Mesothelial cell of epicardium (in vitro differentiated cells): ENCODE data around the gene CD4. TPM values are rescaled to one million over a fixed set of nuclear protein-coding genes. Genes with fewer than 3 reads are reported as not detected.
A peak's percentile ranks its signal among the peaks of the same experiment; 100 is the strongest.

ENCODE experiments used
- DNase-seq, 2 experiments: peaks; one replicate each; pipeline ENCODE4 v3.0.0; 2021; ENCODE audit warnings: low spot score in 2 of 2; ENCODE audit not compliant: unreplicated experiment in 2 of 2
- H3K27ac Mint-ChIP-seq: 2 replicates; pipeline ENCODE4 v1.8.0; 2021; ENCODE audit warnings: mixed read lengths
- H3K27me3 Mint-ChIP-seq: 2 replicates; pipeline ENCODE4 v1.8.0; 2021; ENCODE audit warnings: low read depth, mixed read lengths
- H3K36me3 Mint-ChIP-seq: 2 replicates; pipeline ENCODE4 v1.8.0; 2021; ENCODE audit warnings: mixed read lengths
- H3K4me1 Mint-ChIP-seq: 2 replicates; pipeline ENCODE4 v1.8.0; 2021; ENCODE audit warnings: mixed read lengths
- H3K4me3 Mint-ChIP-seq: 2 replicates; pipeline ENCODE4 v1.8.0; 2021; ENCODE audit warnings: mild to moderate bottlenecking, moderate library complexity, mixed read lengths
- H3K9me3 Mint-ChIP-seq: 2 replicates; pipeline ENCODE4 v1.8.0; 2021; ENCODE audit warnings: mixed read lengths
- total RNA-seq: library from RNA; stranded (reverse); gene quantifications from 3 replicates; pipeline ENCODE4 v1.2.1, GENCODE V29; 2021
- TF ChIP-seq, protein P1 (sequence below): fragments of 200-600 bp; sonication (generic); IDR thresholded peaks from one replicate; pipeline ENCODE4 v1.5.0; 2021; ENCODE audit warnings: antibody characterized with exemption; ENCODE audit not compliant: unreplicated experiment

CD4 gene
- total RNA-seq, 1 donor from 2014 or later: 3.8 TPM

DNA sequence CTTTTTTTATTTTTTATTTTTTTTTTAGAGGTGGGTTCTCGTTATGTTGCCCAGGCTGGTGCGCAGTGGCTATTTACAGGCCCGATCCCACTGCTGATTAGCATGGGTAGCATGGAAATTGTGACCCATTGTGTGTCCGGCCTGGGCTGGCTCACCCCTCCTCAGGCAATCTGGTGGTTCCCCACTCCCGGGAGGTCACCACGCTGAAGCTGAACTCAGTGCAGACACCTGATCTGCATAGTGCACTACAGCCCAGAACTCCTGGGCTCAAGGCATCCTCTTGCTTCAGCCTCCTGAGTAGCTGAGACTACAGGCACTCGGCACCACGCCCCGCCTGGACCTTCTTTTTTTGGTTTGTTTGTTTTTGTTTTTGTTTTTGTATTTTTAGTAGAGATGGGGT is 5.5 kb upstream of the CD4 start:
- Mint-ChIP-seq H3K4me3 (no peak overlapping the region), H3K4me1 (peaks cover 12% of the 10 kb centered on the region), H3K27ac (no peak overlapping the region), H3K9me3 (no peaks in the 10 kb centered on the region), H3K36me3 (no peaks in the 10 kb centered on the region), H3K27me3 (peaks cover under 1% of the 10 kb centered on the region)
- no peak for DNase-seq
- TF ChIP-seq, protein P1, sequence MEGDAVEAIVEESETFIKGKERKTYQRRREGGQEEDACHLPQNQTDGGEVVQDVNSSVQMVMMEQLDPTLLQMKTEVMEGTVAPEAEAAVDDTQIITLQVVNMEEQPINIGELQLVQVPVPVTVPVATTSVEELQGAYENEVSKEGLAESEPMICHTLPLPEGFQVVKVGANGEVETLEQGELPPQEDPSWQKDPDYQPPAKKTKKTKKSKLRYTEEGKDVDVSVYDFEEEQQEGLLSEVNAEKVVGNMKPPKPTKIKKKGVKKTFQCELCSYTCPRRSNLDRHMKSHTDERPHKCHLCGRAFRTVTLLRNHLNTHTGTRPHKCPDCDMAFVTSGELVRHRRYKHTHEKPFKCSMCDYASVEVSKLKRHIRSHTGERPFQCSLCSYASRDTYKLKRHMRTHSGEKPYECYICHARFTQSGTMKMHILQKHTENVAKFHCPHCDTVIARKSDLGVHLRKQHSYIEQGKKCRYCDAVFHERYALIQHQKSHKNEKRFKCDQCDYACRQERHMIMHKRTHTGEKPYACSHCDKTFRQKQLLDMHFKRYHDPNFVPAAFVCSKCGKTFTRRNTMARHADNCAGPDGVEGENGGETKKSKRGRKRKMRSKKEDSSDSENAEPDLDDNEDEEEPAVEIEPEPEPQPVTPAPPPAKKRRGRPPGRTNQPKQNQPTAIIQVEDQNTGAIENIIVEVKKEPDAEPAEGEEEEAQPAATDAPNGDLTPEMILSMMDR: no peak

DNA sequence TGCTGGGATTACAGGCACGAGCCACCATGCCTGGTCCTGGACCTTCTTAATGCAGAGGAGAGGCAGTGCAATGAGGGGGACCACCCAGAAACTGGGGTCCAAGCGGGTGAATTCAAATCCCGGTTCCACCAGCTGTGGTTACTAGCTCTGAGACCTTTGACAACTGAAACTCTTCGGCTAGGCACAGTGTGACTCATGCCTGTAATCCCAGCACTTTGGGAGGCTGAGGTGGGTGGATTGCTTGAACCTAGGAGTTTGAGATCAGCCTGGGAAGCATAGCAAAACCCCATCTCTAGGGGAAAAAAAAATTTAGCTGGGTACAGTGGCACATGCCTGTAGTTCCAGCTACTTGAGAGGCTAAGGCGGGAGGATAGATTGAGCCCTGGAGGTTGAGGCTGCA is 5.0 kb upstream of the CD4 start:
- H3K36me3 Mint-ChIP-seq: no peaks in the 10 kb centered on the region

DNA sequence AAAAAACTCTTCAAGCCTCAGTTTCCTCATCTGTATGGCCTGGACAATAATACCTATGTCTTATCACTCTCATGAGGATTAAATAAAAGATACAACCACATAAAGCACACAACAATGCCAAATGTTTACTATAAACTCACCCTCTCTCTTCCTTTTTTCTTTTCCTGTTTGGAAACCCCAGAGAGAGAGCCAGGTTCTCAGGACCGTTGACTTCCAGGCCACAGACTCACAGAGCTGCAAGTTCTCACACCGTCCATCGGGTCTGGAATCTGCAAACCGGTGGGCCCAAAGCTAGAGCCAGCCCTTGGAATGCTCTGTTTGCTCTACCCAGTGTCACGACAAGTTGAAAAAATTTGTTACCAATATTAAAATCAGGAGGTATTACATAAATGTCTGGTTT is 4.6 kb upstream of the CD4 start:
- DNase-seq: no peak
- no peaks in the 10 kb centered on the region for H3K9me3 Mint-ChIP-seq
- H3K4me1 Mint-ChIP-seq: peaks cover 15% of the 10 kb centered on the region
- H3K27ac Mint-ChIP-seq: no peak overlapping the region
- no peak overlapping the region for H3K4me3 Mint-ChIP-seq
- TF ChIP-seq, protein P1: no peak
- H3K36me3 Mint-ChIP-seq: no peaks in the 10 kb centered on the region
- no peaks in the 10 kb centered on the region for H3K27me3 Mint-ChIP-seq

More for the DNA sequence above, 5.0 kb upstream of the CD4 start:
- Mint-ChIP-seq H3K27ac (no peak overlapping the region), H3K27me3 (no peaks in the 10 kb centered on the region), H3K4me1 (peaks cover 11% of the 10 kb centered on the region), H3K9me3 (no peaks in the 10 kb centered on the region), H3K4me3 (no peak overlapping the region)
- no peak for DNase-seq
- TF ChIP-seq, protein P1: no peak

DNA sequence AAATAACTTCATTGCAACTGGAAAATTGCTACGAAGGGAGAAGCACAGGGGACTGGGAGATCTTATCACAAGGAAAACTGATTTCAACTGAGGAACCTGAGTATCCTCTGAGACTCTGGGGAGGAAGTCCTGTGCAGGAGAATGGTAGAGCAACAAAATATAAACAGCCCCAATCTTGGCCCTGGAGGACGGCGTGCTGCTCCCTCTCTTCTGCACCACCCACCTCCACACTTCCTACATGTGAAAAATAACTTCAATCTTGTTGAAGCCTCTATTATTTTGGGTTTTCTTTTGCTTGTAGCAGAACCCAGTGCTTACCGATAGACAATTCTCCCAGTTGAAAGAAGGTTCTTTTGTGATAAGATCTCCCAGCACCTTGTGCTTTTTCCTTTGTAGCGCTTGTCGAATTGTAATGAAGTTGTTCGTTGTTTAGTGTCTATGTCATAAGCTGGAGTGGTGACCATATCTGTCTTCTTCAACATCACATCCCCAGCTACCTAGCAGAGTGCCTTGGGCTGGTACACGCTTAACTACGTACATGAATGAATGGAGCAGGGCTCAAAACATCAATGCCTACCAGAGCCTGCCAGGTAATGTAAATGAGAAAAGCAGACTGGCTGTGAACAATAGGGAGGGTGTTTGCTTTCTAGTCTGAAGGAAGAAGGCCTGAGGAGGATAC is 2.8 kb upstream of the CD4 start:
- Mint-ChIP-seq H3K4me1 (peaks cover 15% of the 10 kb centered on the region), H3K36me3 (no peaks in the 10 kb centered on the region), H3K4me3 (no peak overlapping the region), H3K27ac (peak overlapping the region; percentile 2), H3K27me3 (no peaks in the 10 kb centered on the region), H3K9me3 (no peaks in the 10 kb centered on the region)
- TF ChIP-seq, protein P1: no peak
- DNase-seq: no peak

DNA sequence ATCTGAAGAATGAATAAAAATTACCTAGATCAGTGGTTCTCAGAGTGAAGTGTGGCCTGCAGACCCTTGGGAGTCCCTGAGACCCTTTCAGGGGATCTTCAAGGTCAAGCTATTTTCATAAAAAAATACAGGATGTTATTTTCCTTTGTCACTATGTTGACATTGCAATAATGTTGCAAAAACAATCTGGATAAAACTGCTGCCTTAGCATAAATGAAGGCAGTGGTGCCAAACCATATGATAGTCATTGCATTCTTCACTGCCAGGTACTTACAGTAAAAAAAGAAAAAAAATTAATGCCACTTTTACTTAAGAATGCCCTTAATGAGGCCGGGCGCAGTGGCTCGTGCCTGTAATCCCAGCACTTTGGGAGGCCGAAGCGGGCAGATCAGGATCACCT is 2.0 kb upstream of the CD4 start:
- no peak overlapping the region for H3K4me3 Mint-ChIP-seq

More for the DNA sequence above, 2.0 kb upstream of the CD4 start:
- TF ChIP-seq, protein P1: no peak
- no peaks in the 10 kb centered on the region for H3K36me3 Mint-ChIP-seq
- H3K27ac Mint-ChIP-seq: no peak overlapping the region
- no peak for DNase-seq
- H3K9me3 Mint-ChIP-seq: no peaks in the 10 kb centered on the region
- peaks cover 20% of the 10 kb centered on the region for H3K4me1 Mint-ChIP-seq
- no peaks in the 10 kb centered on the region for H3K27me3 Mint-ChIP-seq
